NCI-H526 treated with DMSO at 0.1 percent for 48 hours (cell line): Measurements from ENCODE around the gene CD2AP.
"Not testable (repeated sequence)": the region's sequence is repeated elsewhere in the genome, so short reads cannot be mapped to it uniquely, and the experiment has no call there.

ENCODE experiments used
- DNase-seq: peaks from one replicate; lab custom pipeline; 2025; lab: John Stamatoyannopoulos, UW

The CD2AP gene

GRCh38 chr6:47464052-47464451 lies 13.5 kb upstream of the CD2AP start:
- DNase-seq = no peak

GRCh38 chr6:47465117-47465516 lies 12.5 kb upstream of the CD2AP start:
- no peak for DNase-seq

- DNase-seq = no peak
These were observed 5.7 kb upstream of the CD2AP start for GRCh38 chr6:47471911-47472310.

- peak; percentile 40 for DNase-seq
These were observed 3.7 kb upstream of the CD2AP start for GRCh38 chr6:47473791-47474346.

GRCh38 chr6:47475319-47475816 lies 2.2 kb upstream of the CD2AP start:
- no peak for DNase-seq

- DNase-seq = no peak
These were observed 650 bp upstream of the CD2AP start for GRCh38 chr6:47476781-47477496.

- peak; percentile 65 for DNase-seq
These were observed 897 bp downstream of the CD2AP start for GRCh38 chr6:47478233-47479139.

GRCh38 chr6:47479140-47479508 lies 1.5 kb downstream of the CD2AP start:
- DNase-seq = no peak

- DNase-seq = no peak
These were observed 2.3 kb downstream of the CD2AP start for GRCh38 chr6:47479874-47480273.

GRCh38 chr6:47481213-47481612 lies 3.6 kb downstream of the CD2AP start:
- DNase-seq = not testable (repeated sequence)

- no peak for DNase-seq
These were observed 4.2 kb downstream of the CD2AP start for GRCh38 chr6:47481806-47482205.

GRCh38 chr6:47483516-47483852 lies 5.9 kb downstream of the CD2AP start:
- DNase-seq = no peak

GRCh38 chr6:47483853-47484546 lies 6.4 kb downstream of the CD2AP start:
- DNase-seq = no peak

GRCh38 chr6:47484616-47485015 lies 7.0 kb downstream of the CD2AP start:
- DNase-seq = no peak

- DNase-seq = no peak
These were observed 7.5 kb downstream of the CD2AP start for GRCh38 chr6:47485083-47485482.

GRCh38 chr6:47485491-47486135 lies 8.0 kb downstream of the CD2AP start:
- DNase-seq = no peak

- DNase-seq = no peak
These were observed 12.4 kb downstream of the CD2AP start for GRCh38 chr6:47489995-47490394.

- DNase-seq = no peak
These were observed 13.1 kb downstream of the CD2AP start for GRCh38 chr6:47490676-47491075.

- DNase-seq = no peak
These were observed 14.8 kb downstream of the CD2AP start for GRCh38 chr6:47492355-47492754.

- DNase-seq = no peak
These were observed 17.6 kb downstream of the CD2AP start for GRCh38 chr6:47495207-47495606.

- DNase-seq = no peak
These were observed 18.5 kb downstream of the CD2AP start for GRCh38 chr6:47495954-47496545.
